ENCODE results near the gene TTYH2.
"Not testable (repeated sequence)": the region's sequence is repeated elsewhere in the genome, so short reads cannot be mapped to it uniquely, and the experiment has no call there.

DNA sequence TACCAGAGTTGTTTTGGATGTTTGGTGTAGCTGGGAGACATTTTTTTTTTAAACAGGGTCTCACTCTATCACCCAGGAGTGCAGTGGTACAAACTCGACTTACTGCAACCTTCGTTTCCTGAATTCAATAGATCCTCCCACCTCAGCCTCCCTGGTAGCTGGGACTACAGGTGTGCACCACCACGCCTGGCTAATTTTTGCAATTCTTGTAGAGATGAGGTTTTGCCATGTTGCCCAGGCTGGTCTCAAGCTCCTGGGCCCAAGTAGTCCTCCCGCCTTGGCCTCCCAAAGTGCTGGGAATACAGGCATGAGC is 68.9 kb downstream of the TTYH2 start:
- not testable (repeated sequence) for TF ChIP-seq POLR2A (IDR thresholded peaks at IDR 0.05)
- TF ChIP-seq, protein P1, sequence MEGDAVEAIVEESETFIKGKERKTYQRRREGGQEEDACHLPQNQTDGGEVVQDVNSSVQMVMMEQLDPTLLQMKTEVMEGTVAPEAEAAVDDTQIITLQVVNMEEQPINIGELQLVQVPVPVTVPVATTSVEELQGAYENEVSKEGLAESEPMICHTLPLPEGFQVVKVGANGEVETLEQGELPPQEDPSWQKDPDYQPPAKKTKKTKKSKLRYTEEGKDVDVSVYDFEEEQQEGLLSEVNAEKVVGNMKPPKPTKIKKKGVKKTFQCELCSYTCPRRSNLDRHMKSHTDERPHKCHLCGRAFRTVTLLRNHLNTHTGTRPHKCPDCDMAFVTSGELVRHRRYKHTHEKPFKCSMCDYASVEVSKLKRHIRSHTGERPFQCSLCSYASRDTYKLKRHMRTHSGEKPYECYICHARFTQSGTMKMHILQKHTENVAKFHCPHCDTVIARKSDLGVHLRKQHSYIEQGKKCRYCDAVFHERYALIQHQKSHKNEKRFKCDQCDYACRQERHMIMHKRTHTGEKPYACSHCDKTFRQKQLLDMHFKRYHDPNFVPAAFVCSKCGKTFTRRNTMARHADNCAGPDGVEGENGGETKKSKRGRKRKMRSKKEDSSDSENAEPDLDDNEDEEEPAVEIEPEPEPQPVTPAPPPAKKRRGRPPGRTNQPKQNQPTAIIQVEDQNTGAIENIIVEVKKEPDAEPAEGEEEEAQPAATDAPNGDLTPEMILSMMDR (IDR thresholded peaks at IDR 0.05) = not testable (repeated sequence)

Measured in breast epithelium (tissue), 3 donors.